Chondrocyte (in vitro differentiated cells): ENCODE measurements around the gene NRXN3. TPM values are rescaled to one million over a fixed set of nuclear protein-coding genes. Genes with fewer than 3 reads are reported as not detected.

Experiments used
- DNase-seq: peaks from one replicate; pipeline ENCODE4 v3.0.0; 2021; ENCODE audit warnings: mixed read lengths, low spot score
- H3K27ac Mint-ChIP-seq: one replicate; pipeline ENCODE4 v1.8.0; 2021; ENCODE audit warnings: mild to moderate bottlenecking, moderate library complexity, mixed read lengths; ENCODE audit not compliant: unreplicated experiment
- H3K27me3 Mint-ChIP-seq: 2 replicates; pipeline ENCODE4 v1.8.0; 2021; ENCODE audit warnings: low read depth, mixed read lengths
- H3K36me3 Mint-ChIP-seq: 2 replicates; pipeline ENCODE4 v1.8.0; 2021; ENCODE audit warnings: low read depth, mixed read lengths
- H3K4me1 Mint-ChIP-seq: 2 replicates; pipeline ENCODE4 v1.8.0; 2021; ENCODE audit warnings: low read depth, mild to moderate bottlenecking, mixed read lengths
- H3K4me3 Mint-ChIP-seq: one replicate; pipeline ENCODE4 v1.8.0; 2021; ENCODE audit warnings: mild to moderate bottlenecking, moderate library complexity, mixed read lengths; ENCODE audit not compliant: unreplicated experiment
- H3K9me3 Mint-ChIP-seq: 2 replicates; pipeline ENCODE4 v1.8.0; 2021; ENCODE audit warnings: low read depth, mixed read lengths
- CTCF ChIP-seq: fragments of 200-600 bp; sonication (generic); IDR thresholded peaks from 2 replicates; pipeline ENCODE4 v1.5.0; 2021; ENCODE audit warnings: antibody characterized with exemption, mild to moderate bottlenecking, moderate library complexity
- total RNA-seq: library from RNA; stranded (reverse); gene quantifications from 3 replicates; pipeline ENCODE4 v1.2.1, GENCODE V29; 2021

NRXN3 gene
- total RNA-seq, 1 donor from 2014 or later: 7.9 TPM

- no peak overlapping the region for H3K27ac Mint-ChIP-seq
Observed at GRCh38 chr14:78576437-78577166, 406.4 kb downstream of the NRXN3 start.

GRCh38 chr14:78581229-78581628 is 411.1 kb downstream of the NRXN3 start:
- Mint-ChIP-seq H3K9me3 (no peaks in the 10 kb centered on the region), H3K4me3 (no peak overlapping the region), H3K27me3 (peaks cover 22% of the 10 kb centered on the region), H3K36me3 (no peaks in the 10 kb centered on the region), H3K27ac (no peak overlapping the region), H3K4me1 (no peaks in the 10 kb centered on the region)
- no peak for DNase-seq
- TF ChIP-seq CTCF: no peak

More at GRCh38 chr14:78576437-78577166, 406.4 kb downstream of the NRXN3 start:
- H3K36me3 Mint-ChIP-seq: no peaks in the 10 kb centered on the region
- peaks cover 5% of the 10 kb centered on the region for H3K27me3 Mint-ChIP-seq
- peaks cover 15% of the 10 kb centered on the region for H3K9me3 Mint-ChIP-seq
- H3K4me1 Mint-ChIP-seq: no peaks in the 10 kb centered on the region
- no peak overlapping the region for H3K4me3 Mint-ChIP-seq
- TF ChIP-seq CTCF: no peak
- no peak for DNase-seq

GRCh38 chr14:78586681-78587080 is 416.5 kb downstream of the NRXN3 start:
- H3K9me3 Mint-ChIP-seq: no peaks in the 10 kb centered on the region
- no peak for TF ChIP-seq CTCF
- H3K4me1 Mint-ChIP-seq: no peaks in the 10 kb centered on the region
- no peak overlapping the region for H3K4me3 Mint-ChIP-seq
- no peak overlapping the region for H3K27ac Mint-ChIP-seq
- no peak for DNase-seq
- peaks cover 17% of the 10 kb centered on the region for H3K27me3 Mint-ChIP-seq
- no peaks in the 10 kb centered on the region for H3K36me3 Mint-ChIP-seq

GRCh38 chr14:78588906-78589305 is 418.7 kb downstream of the NRXN3 start:
- no peaks in the 10 kb centered on the region for H3K36me3 Mint-ChIP-seq
- TF ChIP-seq CTCF: no peak
- H3K4me3 Mint-ChIP-seq: no peak overlapping the region
- H3K27me3 Mint-ChIP-seq: peaks cover 8% of the 10 kb centered on the region
- no peak for DNase-seq
- H3K4me1 Mint-ChIP-seq: no peaks in the 10 kb centered on the region
- no peak overlapping the region for H3K27ac Mint-ChIP-seq
- H3K9me3 Mint-ChIP-seq: no peaks in the 10 kb centered on the region

- H3K4me3 Mint-ChIP-seq: no peak overlapping the region
- peaks cover 5% of the 10 kb centered on the region for H3K27me3 Mint-ChIP-seq
- no peak overlapping the region for H3K27ac Mint-ChIP-seq
- H3K36me3 Mint-ChIP-seq: no peaks in the 10 kb centered on the region
- H3K4me1 Mint-ChIP-seq: no peaks in the 10 kb centered on the region
- no peak for DNase-seq
- H3K9me3 Mint-ChIP-seq: no peaks in the 10 kb centered on the region
- no peak for TF ChIP-seq CTCF
Observed at GRCh38 chr14:78592616-78593219, 422.5 kb downstream of the NRXN3 start.
